NCI-H82 treated with DMSO at 0.1 percent for 48 hours (cell line): ENCODE measurements around the gene RBP5.
"Not testable (repeated sequence)": the region's sequence is repeated elsewhere in the genome, so short reads cannot be mapped to it uniquely, and the experiment has no call there.

Experiments used
- DNase-seq: peaks from one replicate; lab custom pipeline; 2025; ENCODE audit not compliant: unreplicated experiment; lab: John Stamatoyannopoulos, UW

Gene RBP5

GRCh38 chr12:7123806-7124522 lies 4.7 kb downstream of the RBP5 start:
- DNase-seq = no peak

- no peak for DNase-seq
Measured at GRCh38 chr12:7122811-7123769, 5.6 kb downstream of the RBP5 start.

- DNase-seq = no peak
Measured at GRCh38 chr12:7121324-7121723, 7.4 kb downstream of the RBP5 start.

GRCh38 chr12:7120166-7120565 lies 8.5 kb downstream of the RBP5 start:
- no peak for DNase-seq

- no peak for DNase-seq
Measured at GRCh38 chr12:7118881-7119280, 9.8 kb downstream of the RBP5 start.

- DNase-seq = no peak
Measured at GRCh38 chr12:7117670-7118069, 11.0 kb downstream of the RBP5 start.

- DNase-seq = no peak
Measured at GRCh38 chr12:7116916-7117315, 11.8 kb downstream of the RBP5 start.

- DNase-seq = no peak
Measured at GRCh38 chr12:7116196-7116595, 12.5 kb downstream of the RBP5 start.

GRCh38 chr12:7114851-7115250 lies 13.8 kb downstream of the RBP5 start:
- no peak for DNase-seq

GRCh38 chr12:7114008-7114407 lies 14.7 kb downstream of the RBP5 start:
- DNase-seq = no peak

- DNase-seq = peak; percentile 53
Measured at GRCh38 chr12:7113389-7113871, 15.3 kb downstream of the RBP5 start.

GRCh38 chr12:7112041-7112440 lies 16.6 kb downstream of the RBP5 start:
- DNase-seq = no peak

- DNase-seq = no peak
Measured at GRCh38 chr12:7110661-7111060, 18.0 kb downstream of the RBP5 start.

GRCh38 chr12:7109572-7109920 lies 19.1 kb downstream of the RBP5 start:
- DNase-seq = no peak

- DNase-seq = peak; percentile 29
Measured at GRCh38 chr12:7108796-7109571, 19.7 kb downstream of the RBP5 start, which contains the start of gene C1RL. C1RL (minus strand) TSS chr12:7109214; CDS start chr12:7109180, 34 bp downstream.

- DNase-seq = no peak
Measured at GRCh38 chr12:7108003-7108795, 20.5 kb downstream of the RBP5 start.

GRCh38 chr12:7107636-7108002 lies 21.1 kb downstream of the RBP5 start:
- DNase-seq = no peak

GRCh38 chr12:7107181-7107580 lies 21.5 kb downstream of the RBP5 start:
- DNase-seq = not testable (repeated sequence)

- DNase-seq = no peak
Measured at GRCh38 chr12:7106082-7106481, 22.6 kb downstream of the RBP5 start.

- DNase-seq = no peak
Measured at GRCh38 chr12:7103837-7104584, 24.7 kb downstream of the RBP5 start.
